ENCODE data around the gene GDF10.

The GDF10 gene

DNA sequence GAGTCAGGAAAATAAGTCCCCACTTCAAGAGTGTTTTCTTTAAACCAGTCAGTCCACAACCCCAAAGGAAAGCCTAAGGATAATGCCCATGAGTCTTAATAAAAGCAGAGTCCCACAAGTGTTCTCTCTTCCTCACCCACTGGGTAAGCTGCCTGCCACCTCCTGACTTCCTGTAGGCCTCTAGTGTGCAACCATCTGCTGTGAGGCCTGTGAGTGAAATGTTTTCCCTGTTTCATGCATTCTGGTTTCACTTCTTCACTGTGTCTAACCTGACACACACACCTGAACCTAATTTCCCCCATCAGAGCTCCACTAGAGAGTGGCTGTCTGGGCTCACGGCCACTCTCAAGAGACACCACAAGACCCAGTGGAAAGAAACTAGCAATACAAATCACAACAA, 38.9 kb upstream of the GDF10 start:
- H3K27ac ChIP-seq (replicated peaks) = peak overlapping the region; percentile 24; the same call in 1 of the 2 replicates
- H3K4me3 ChIP-seq (replicated peaks; ENCODE audit: insufficient read depth, low read length) = no peak overlapping the region
- H3K27me3 ChIP-seq (ENCODE audit: insufficient read depth, poor library complexity, severe bottlenecking) = no peaks in the 10 kb centered on the region
- DNase-seq (ENCODE audit: low read depth in 1 of 2, low spot score in 1 of 2) = peak in 1 of 2 experiments; percentile 49
- TF ChIP-seq POLR2AphosphoS5 (IDR thresholded peaks at IDR 0.05; ENCODE audit: low read depth) = no peak

- TF ChIP-seq POLR2AphosphoS5 (IDR thresholded peaks at IDR 0.05; ENCODE audit: low read depth) (no peak), REST (IDR thresholded peaks at IDR 0.05; ENCODE audit: insufficient replicate concordance, low read depth) (no peak), CTCF (IDR thresholded peaks at IDR 0.05; ENCODE audit: insufficient read depth, low read length) (no peak), GABPA (IDR thresholded peaks at IDR 0.05; ENCODE audit: low read depth) (no peak), SPI1 (IDR thresholded peaks at IDR 0.05; ENCODE audit: borderline replicate concordance, low read depth) (no peak)
- H3K4me3 ChIP-seq (replicated peaks; ENCODE audit: insufficient read depth, low read length) = no peak overlapping the region
- no peaks in the 10 kb centered on the region for H3K27me3 ChIP-seq (ENCODE audit: insufficient read depth, poor library complexity, severe bottlenecking)
- H3K27ac ChIP-seq (replicated peaks) = no peak overlapping the region
- no peak for DNase-seq (ENCODE audit: low read depth in 1 of 2, low spot score in 1 of 2)
These were observed 38.4 kb upstream of the GDF10 start for GRCh38 chr10:47261556-47261955.

GRCh38 chr10:47262606-47263533, 37.1 kb upstream of the GDF10 start:
- H3K4me3 ChIP-seq (replicated peaks; ENCODE audit: insufficient read depth, low read length) = no peak overlapping the region
- TF ChIP-seq POLR2AphosphoS5 (IDR thresholded peaks at IDR 0.05; ENCODE audit: low read depth) (no peak), GABPA (IDR thresholded peaks at IDR 0.05; ENCODE audit: low read depth) (no peak), CTCF (IDR thresholded peaks at IDR 0.05; ENCODE audit: insufficient read depth, low read length) (no peak), REST (IDR thresholded peaks at IDR 0.05; ENCODE audit: insufficient replicate concordance, low read depth) (no peak), SPI1 (IDR thresholded peaks at IDR 0.05; ENCODE audit: borderline replicate concordance, low read depth) (no peak)
- H3K27ac ChIP-seq (replicated peaks) = no peak overlapping the region
- no peaks in the 10 kb centered on the region for H3K27me3 ChIP-seq (ENCODE audit: insufficient read depth, poor library complexity, severe bottlenecking)
- no peak for DNase-seq (ENCODE audit: low read depth in 1 of 2, low spot score in 1 of 2)

GRCh38 chr10:47264797-47265281, 35.2 kb upstream of the GDF10 start:
- no peak for TF ChIP-seq GABPA (IDR thresholded peaks at IDR 0.05; ENCODE audit: low read depth)
- no peak for TF ChIP-seq SPI1 (IDR thresholded peaks at IDR 0.05; ENCODE audit: borderline replicate concordance, low read depth)
- TF ChIP-seq REST (IDR thresholded peaks at IDR 0.05; ENCODE audit: insufficient replicate concordance, low read depth) = no peak
- no peak for TF ChIP-seq POLR2AphosphoS5 (IDR thresholded peaks at IDR 0.05; ENCODE audit: low read depth)
- no peak for TF ChIP-seq CTCF (IDR thresholded peaks at IDR 0.05; ENCODE audit: insufficient read depth, low read length)
- Histone ChIP-seq H3K27ac (replicated peaks) (no peak overlapping the region), H3K27me3 (ENCODE audit: insufficient read depth, poor library complexity, severe bottlenecking) (no peaks in the 10 kb centered on the region), H3K4me3 (replicated peaks; ENCODE audit: insufficient read depth, low read length) (no peak overlapping the region)
- DNase-seq (ENCODE audit: low read depth in 1 of 2, low spot score in 1 of 2) = peak in 1 of 2 experiments; percentile 68

Data from HL-60 (cell line).